Left forelimb (tissue), 1 donor: ENCODE data around the gene TMEM117.

Experiments used
- DNase-seq: peaks from one replicate; pipeline ENCODE4 v3.0.0-alpha.2; 2018; ENCODE audit warnings: low spot score

The TMEM117 gene

DNA sequence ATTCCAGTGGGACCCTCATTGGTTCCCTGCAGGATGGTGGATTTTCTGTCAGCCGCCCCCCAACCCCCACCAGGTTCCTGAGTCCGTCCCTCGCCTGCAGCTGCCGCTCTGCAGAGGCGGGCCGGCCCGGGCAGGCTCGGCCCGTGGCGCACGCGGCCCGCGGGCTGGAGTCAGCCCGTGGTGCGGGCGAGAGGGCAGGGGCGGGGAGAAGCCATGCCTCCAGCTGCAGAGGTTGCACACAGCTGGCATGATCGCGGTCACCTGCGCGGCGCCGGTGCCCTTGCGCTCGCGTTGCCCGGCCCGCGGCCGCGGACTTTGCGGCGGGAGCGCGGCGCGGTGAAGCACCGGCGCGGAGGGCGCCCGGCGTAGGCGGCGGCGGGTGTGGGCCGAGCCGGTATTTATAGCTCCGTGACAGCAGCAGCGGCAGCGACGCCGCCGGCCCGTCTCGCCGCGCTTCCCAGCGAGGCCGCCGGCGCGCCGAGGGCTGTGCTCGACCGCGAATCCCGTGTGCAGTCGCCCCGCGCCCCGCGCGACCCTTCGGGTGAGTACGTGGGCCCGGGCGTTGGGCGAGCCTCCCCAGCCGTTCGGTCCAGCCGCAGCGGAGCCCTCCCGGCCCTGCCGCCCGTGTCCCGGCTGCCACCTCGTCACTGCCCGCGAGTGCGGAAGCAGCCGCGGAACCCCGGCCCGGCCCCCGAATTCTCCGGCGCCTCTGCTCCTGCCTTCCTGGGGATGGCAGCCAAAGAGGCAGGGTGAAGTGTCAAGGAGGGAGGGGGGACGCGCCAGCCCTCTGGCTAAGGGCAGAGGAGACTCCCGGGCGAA lies at the start of gene TMEM117:
TMEM117 (plus strand) TSS at position 426 of the 819 bp plus-strand sequence.
- DNase-seq, result peak; percentile 89

DNA sequence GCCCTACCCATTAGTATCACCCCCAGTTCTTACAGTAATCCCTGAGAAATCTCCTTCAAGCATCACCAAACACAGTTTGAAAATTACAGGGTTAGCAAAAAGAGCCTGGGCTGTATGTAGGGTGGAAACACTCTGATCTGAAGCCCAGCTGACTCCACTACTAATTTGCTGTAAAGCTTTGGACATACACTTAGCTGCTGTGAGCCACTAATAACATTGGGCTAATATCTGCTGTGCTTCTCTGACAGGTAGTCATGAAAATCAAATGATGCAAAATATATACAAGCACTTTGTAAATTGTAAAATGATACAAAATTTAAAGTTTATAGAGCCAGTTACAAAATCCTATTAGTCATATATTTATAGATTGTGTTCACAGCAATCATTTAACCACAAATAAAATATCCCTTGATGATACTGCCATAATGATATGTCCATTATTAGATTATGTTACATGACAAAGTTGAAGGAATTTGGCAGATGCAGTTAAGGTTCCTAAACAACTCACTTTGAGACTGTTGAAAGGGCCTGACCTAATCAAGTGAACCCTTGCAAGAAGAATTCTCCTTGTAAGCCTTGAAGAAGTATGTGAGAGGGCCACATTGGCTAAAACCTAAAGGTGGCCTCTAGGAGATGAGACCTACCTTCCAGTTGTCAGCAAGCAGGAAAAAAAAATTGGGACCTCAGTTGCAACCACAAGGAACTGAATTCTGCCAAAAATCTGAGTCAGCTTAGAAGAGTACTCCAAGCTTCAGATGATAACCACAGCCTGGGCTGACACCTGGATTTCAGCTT lies 48.8 kb upstream of the TMEM117 start:
- DNase-seq, result no peak

DNA sequence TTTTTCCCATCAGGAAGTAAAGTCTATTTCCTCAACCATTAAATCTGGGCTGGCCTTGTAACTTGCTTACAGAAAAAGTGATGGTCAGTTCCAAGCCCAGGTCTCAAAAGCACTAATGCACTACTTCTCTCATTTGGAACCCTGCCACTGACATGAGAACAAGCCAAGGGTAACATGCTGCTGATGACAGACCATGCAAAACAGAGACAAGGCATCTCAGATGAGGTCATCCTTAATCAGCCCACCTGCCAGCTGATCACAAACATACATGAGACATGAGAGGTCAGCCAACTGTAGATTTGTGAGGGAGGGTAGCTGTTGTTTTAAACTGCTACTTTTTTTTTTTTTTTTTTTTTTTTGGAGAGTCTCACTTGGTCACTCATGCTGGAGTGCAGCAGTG lies 45.9 kb upstream of the TMEM117 start:
- DNase-seq, result no peak

DNA sequence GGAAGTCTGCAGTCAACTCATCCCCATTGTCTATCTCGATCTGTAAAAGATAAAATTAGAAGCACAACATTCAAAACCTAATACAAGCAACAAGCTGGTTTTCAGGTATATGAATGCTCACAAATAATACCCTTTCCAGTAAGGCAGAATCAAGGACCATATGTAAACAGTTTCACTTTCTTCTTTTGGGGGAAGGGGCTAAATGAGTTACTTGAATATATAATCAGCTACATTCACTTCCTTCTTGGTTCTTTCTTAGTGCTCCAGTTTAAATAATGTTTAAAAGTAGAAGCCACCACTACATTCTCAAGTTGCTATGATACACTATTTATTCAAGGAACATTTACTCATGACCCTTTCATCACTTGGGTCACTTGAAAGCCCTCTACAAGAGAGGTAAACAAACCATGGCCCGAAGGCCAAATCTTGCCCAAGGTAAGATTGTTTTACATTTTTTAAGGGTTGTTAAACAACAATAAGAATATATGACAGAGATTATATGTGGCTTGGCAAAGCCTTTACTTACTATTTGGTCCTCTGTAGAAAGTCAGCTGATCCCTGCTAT lies 40.1 kb upstream of the TMEM117 start:
- no peak for DNase-seq

DNA sequence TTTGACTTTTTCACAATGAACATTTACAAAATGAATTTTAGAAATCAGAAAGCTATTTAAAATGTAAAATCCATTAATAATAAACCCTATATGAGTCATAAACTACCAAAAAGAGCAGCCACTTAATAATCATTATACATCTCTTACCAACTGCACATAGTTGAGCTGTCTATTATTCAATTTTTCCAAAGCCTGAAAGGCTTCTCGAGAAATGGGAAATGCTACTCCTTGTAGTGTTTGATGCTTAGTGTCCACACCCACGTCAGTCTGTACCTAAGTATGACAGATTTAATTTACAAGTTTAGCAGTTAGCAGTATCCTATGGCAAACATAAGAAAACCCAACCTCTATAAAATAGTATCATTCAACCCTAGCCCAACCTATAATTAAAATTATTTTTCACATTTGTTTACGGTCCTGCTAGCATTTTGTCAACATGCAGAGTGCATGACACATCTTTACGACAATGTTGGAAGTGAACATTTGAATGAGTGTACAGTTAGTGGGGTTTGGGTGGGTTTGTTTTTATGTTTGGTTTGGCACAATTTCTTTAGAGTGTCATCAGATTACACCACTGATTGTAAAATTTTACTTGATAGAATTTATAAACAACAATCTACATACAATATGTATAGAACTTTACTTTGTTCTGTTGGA lies 38.2 kb upstream of the TMEM117 start:
- DNase-seq, result no peak

DNA sequence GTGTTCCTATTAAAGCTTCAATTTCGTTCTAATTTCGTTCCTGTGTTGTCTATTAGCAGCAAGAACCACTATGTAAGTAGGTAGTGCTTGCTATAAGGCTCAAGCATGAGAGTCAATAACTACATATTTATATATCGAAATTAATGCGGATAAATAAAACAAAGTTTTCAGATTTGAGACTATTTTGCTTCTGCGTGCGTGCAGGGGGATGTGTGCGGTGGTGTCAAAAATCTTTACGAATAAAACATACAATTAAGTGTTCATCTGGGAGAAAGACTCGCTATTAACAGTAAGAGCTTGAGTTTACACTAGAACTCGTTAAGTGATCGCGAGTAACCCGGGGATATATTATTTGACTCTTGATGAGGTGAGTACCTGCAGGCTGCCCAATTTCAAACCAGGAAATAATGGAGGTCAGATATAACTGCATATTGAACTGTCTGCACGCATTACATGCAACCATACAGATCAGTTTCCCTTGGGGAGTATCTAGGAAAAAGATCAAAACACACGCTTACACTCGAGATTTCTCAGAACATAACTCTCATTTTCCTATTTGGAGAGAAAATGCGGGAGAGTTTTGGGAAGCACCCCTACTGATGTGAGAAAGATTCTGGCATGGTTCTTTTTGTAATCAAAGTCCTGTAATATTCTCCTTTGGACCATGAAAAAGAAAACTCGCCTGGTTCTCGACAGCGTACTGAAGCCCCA lies 30.6 kb upstream of the TMEM117 start:
- DNase-seq, result no peak

DNA sequence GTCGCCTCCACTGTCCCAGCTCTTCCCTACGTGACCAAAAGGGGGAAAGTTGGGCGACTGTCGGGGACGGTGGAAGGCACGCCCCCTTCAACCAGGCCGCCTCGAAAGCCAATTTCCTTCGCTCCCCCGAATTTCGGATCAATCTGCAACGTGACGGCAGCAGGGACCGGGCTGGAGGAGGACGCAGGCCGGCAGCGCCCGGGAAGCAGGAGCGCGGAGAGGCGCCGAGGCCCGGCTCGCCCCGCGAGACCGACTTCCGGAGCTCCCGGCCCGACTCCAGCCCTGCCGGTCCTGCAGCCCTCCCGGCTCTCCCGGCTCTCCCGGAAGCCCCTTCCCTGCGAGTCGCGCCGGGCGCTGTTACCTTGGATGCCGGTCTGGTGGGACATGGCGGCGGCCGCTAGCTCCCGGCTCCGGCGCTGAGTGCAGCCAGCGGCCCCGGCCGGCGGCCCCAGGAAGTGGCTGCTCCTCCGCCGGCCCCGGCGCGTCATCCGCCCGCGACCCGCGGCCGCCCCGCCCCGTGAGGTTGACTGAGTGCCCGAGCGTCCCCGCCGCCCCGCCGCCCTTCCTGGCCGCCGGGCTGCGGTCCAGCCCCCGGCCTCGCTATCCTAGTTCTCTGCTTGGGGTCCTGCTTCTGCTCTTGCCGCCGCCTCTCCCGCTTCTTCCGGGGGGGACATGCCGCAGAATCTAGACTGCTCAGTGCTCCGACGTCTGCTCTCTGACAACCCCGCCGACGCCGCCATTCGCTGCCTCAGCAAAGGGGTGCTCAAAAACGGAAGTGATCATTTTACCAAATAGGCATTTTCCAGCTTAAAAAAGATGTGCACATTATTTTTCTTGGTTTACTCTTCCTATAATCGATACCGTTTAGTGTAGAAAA lies 29.8 kb upstream of the TMEM117 start, which contains the start of gene TWF1:
TWF1 (minus strand) TSS at position 458 of the 877 bp plus-strand sequence; CDS start at position 386, 72 bp downstream.
- DNase-seq, result peak; percentile 96

DNA sequence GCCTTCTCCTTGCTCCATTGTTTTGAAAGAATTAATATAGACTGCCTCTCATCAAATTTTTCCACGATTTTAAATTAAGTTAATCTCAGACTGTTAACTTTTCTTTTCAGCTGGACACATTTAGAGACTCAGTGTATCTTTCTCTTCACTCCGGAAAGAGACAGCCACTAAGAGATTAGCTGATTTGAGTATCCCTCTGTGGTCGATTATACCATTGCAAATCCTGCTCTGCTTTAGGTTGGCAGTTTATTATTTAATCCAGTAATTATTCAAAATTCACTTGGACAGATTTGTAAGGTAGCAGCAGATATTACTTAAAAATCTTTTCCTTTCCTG lies 29.2 kb upstream of the TMEM117 start:
- no peak for DNase-seq

DNA sequence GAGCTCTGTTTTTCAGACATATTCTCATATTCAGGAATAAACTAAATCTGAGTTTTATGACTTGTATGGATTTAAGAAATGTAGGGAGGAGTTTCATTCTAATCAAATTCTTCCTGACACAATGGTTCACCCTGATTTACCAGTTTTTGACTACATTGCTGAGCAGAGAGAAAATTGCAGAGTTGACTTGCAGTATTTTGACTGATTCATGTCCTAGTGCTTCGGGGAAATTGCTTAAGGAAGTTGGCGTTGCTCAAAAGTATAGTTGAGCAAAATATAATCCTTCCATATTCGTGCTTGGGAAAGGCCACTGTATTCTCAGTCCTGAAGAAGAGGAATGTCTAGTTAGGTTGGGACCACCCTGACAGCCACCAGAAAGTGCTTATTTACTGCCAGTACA lies 28.5 kb upstream of the TMEM117 start:
- DNase-seq, result no peak

DNA sequence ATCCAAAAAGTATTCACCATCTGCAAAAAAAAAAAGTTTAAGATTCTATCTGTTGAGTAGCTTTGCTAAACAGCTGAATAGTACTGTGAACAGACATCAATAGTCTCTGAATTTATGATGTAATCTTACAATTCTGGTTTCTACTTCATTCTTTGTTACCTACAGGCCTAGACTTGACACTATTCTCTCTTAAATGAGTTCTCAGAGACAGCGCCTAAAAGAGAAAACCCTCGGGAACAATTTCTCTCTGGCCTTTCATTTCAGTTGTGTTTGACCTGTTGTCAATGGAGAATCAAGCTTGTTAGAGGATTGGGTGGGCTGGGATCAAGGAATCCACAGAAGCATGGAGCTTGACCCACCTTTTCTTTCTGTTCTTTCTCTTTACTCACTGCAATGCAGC lies 23.8 kb upstream of the TMEM117 start:
- no peak for DNase-seq

DNA sequence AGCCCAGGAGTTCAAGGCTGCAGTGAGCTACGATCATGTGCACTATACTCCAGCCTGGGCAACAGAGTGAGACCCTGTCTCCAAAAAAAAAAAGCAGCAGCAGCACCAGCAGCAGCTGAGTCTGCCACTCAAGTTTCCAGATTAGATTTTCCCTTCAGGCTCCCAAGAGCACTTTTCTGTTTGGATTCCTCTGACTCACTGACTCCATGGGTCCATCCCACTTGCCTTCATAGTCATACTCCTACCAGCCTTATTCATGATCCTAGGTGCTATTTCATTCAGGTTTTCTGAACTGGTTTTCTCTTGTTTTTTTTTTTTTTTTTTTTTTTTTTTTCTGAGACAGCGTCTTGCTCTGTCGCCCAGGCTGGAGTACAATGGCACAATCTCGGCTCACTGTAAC lies 23.0 kb upstream of the TMEM117 start:
- DNase-seq, result no peak

DNA sequence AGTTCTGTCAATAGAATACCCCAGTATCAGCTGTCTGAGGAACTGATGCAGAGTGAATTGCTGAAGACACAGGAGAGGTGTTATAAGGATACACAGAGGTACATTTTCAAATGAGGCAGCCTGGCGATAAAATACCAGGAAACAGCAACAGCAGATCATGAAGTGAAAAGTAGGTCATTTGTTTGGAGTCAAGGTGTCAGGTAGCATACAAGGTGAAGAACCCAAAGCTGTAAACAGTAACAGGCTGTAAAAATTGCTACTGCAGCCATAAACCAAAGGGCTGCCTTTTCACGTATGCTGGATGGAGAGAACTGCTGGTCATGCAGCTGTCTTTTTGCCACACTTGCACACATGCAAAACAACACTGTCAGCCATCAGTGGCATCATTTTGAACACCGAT lies 20.5 kb upstream of the TMEM117 start:
- no peak for DNase-seq

DNA sequence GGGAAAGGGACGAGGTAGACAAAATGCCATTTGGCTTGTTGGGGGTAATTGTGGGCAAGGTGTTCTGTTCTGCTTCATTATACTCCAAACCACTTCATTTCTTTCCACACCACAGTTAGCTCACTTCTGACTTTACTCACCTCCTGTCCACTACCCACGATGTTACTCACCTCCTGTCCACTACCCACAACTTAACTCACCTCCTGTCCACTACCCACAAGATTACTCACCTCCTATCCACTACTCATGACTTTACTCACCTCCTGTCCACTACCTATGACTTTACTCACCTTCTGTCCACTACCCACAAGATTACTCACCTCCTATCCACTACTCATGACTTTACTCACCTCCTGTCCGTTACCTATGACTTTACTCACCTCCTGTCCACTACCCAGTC lies 19.7 kb upstream of the TMEM117 start:
- no peak for DNase-seq

DNA sequence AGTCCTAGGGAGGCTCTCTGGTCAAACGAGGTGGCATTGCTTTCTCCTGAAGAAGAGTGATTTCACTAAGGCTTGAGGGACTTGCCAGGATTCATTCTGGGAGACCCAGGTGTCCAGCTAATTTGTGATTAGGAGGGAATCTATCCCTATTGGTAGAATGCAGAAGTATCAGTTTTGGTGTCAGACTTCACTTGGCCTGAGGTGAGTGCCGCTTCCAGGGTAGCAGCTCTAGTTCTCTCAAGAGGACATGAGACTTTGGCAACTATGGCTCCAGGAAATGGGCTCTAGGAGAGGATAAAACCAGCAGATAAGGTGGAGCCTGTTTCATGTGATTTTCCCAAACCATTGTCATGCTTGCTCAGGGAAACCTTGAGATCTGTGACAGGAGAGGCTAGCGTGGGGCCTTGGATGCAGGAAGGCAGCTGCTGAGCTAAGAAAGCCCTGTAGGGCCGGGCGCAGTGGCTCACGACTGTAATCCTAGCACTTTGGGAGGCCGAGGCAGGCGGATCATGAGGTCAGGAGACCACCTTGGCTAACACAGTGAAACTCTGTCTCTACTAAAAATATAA lies 11.6 kb upstream of the TMEM117 start:
- no peak for DNase-seq

DNA sequence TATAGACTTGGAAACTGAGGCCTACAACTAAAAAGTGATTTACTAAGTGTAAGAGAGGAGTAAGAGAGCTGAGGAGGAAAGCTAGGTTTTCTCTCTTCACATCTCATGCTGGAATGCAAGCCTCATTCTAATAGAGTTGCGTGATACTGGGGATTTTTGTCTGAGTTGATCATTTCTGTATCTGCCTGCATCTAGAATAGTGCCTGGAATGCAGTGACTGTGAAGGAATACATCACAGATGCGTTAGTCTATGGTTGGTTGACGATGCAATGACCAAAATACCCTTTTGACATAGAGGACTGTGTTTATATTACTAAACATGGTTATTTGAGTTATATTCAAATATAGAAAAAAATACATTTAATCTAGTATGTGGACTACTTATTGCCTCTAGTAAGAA lies 9.2 kb upstream of the TMEM117 start:
- DNase-seq, result no peak

DNA sequence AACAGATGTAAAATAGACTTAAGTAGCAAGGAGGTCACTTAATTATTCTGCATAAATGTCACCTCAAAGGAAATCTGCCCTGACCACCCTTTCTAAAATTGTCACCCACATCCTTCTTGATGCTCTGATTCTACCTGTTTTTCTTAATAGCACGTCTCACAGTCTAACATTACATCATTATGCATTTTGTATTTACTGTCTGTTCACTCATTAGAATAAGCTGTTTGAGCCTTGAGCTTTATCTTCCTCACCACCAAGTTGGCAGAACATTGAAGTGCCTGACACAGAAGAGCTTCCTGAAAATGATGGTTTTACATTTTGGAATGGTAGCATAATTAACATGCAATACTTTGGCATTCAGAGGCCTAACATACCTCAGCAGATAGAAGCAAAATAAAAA lies 8.8 kb upstream of the TMEM117 start:
- no peak for DNase-seq

DNA sequence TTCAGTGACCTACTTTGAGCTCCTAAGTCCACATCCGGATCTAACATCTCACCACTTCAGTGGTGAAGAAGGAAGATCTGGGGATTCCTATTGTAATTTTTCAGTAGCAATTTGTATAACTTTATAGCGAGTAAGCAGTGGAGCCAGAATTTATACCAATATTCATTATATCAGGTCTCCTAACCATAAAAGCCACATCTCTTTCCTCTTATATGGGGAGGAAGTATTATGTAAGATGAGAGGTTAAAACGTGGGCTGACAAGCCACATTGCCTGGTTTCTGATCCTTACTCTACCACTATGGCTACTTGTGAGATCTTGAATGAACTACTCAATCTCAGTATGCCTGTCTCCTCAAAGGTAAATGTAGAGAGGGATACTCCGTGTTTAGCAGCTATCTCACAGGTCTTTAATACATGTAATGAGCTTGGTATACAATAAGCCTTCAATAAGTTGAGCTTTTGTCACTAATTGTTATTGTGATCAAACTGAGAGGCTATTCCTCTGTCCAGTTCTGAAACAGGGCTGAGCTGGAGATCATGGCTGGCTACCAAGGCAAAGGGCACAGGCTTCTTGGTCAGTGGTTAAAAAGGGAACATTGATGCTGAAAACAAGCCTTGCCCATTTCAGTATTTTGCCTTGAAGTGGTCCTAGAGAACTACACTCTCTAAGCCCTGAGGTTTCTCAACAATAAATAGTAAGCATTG lies 3.3 kb upstream of the TMEM117 start:
- no peak for DNase-seq

DNA sequence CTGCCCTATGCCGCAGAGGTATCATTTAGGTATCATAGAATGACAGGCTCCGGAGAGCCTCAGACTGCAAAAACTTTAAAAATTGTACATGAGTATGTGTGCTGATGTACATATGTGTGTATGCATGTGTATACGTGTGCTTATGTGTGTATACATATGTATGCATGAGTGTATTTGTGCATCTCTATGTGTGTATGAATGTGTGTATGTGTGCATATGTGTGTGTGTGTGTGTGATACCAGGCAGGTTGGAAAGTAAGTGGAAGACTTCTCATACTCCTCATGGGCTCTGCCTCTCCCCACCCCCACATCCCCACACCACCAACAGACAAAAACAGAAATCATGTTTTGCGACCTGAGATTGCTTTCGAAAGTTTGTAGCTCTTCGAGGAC lies 621 bp upstream of the TMEM117 start:
- no peak for DNase-seq

DNA sequence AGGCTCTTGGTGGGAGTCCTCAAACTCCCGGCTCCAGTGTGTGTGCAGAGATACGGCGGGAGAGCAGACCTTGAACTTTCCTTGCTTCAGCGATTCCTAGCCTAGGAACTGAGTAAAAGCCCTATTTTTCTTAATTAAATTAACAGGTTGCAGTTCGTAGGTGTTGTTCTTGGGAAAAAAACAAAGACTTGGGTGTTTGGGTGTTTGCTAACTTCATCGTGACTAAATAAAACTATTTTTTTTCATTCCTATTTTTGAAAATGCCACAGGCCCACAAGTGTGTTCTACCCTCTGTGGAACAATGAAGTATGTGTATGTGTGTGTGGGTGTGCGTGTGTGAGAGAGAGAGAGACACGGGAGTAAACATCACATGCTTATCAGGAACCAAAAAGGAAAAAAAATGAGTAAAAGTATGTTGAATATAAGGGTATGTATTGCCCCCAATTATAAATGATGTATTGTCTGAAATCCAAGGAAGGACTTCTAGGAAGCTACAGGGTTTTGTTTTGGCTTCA lies 651 bp downstream of the TMEM117 start:
- DNase-seq, result no peak

DNA sequence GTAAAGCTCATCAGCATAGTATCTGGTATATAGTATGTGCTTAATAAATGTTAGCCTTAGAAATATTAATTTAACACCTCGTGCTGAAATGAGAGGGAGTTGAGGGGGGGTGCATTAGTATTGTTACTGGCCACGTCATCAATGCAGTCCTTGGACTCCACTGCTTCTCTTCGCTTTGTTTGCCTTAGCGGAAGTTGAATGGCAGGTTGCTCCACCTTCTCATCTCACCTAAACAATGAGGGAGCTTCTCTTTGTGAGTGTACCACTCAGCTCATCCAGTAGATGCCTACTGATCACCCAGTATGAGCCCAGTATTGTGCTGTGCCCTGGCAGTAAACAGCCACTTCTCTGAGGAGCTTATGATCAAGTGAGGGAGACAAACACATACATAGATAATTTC lies 4.5 kb downstream of the TMEM117 start:
- DNase-seq, result no peak
